Right renal cortex interstitium (tissue), 3 donors: ENCODE results near the gene COL23A1. TPM values are rescaled to one million over a fixed set of nuclear protein-coding genes. Genes with fewer than 3 reads are reported as not detected.
"Not testable (repeated sequence)": the region's sequence is repeated elsewhere in the genome, so short reads cannot be mapped to it uniquely, and the experiment has no call there.

ENCODE experiments used
- DNase-seq, 3 donors: peaks; one replicate each; pipeline ENCODE4 v3.0.0-alpha.2; 2013; ENCODE audit warnings: low read depth in 3 of 3, low spot score in 2 of 3
- polyA plus RNA-seq, 3 donors: library from polyadenylated mRNA; unstranded; fragments of 120-200 nt; gene quantifications; one replicate each; pipeline ENCODE4 v1.2.1, GENCODE V29; 2013; ENCODE audit not compliant: insufficient read length in 3 of 3

COL23A1 gene
- polyA plus RNA-seq, 3 donors, result 4.8 to 5.2 (median 4.9) TPM

GRCh38 chr5:178264044-178264443, 326.1 kb downstream of the COL23A1 start:
- DNase-seq, result no peak

- DNase-seq, result no peak
Observed at GRCh38 chr5:178261666-178262600, 328.3 kb downstream of the COL23A1 start.

GRCh38 chr5:178259623-178260536, 330.3 kb downstream of the COL23A1 start:
- DNase-seq, result no peak

GRCh38 chr5:178257650-178258049, 332.5 kb downstream of the COL23A1 start:
- no peak for DNase-seq

- no peak for DNase-seq
Observed at GRCh38 chr5:178256746-178257145, 333.4 kb downstream of the COL23A1 start.

- DNase-seq, result not testable (repeated sequence)
Observed at GRCh38 chr5:178253632-178254031, 336.6 kb downstream of the COL23A1 start.

GRCh38 chr5:178252258-178252657, 337.9 kb downstream of the COL23A1 start:
- no peak for DNase-seq

- DNase-seq, result no peak
Observed at GRCh38 chr5:178250263-178250662, 339.9 kb downstream of the COL23A1 start.

- no peak for DNase-seq
Observed at GRCh38 chr5:178249191-178249989, 340.8 kb downstream of the COL23A1 start.

GRCh38 chr5:178248750-178249149, 341.4 kb downstream of the COL23A1 start:
- no peak for DNase-seq

GRCh38 chr5:178247481-178248456, 342.4 kb downstream of the COL23A1 start:
- no peak for DNase-seq

GRCh38 chr5:178246624-178247279, 343.4 kb downstream of the COL23A1 start:
- no peak for DNase-seq

GRCh38 chr5:178245389-178245788, 344.8 kb downstream of the COL23A1 start:
- no peak for DNase-seq

GRCh38 chr5:178244576-178244975, 345.6 kb downstream of the COL23A1 start:
- DNase-seq, result no peak

- no peak for DNase-seq
Observed at GRCh38 chr5:178242416-178242815, 347.8 kb downstream of the COL23A1 start.

GRCh38 chr5:178241688-178242231, 348.4 kb downstream of the COL23A1 start:
- no peak for DNase-seq

- no peak for DNase-seq
Observed at GRCh38 chr5:178241231-178241663, 348.9 kb downstream of the COL23A1 start.

- DNase-seq, result no peak
Observed at GRCh38 chr5:178240766-178241165, 349.4 kb downstream of the COL23A1 start.
